NCI-H69 (cell line): ENCODE results near the gene NMNAT2.
A peak's percentile ranks its signal among the peaks of the same experiment; 100 is the strongest.

Experiments used
- DNase-seq: peaks from one replicate; lab custom pipeline; 2025; lab: John Stamatoyannopoulos, UW

The NMNAT2 gene

GRCh38 chr1:183365676-183366075 is 52.5 kb downstream of the NMNAT2 start:
- DNase-seq = peak; percentile 76

- no peak for DNase-seq
These were observed 53.1 kb downstream of the NMNAT2 start for GRCh38 chr1:183365093-183365492.

- DNase-seq = no peak
These were observed 54.2 kb downstream of the NMNAT2 start for GRCh38 chr1:183363972-183364371.

GRCh38 chr1:183361081-183361480 is 57.1 kb downstream of the NMNAT2 start:
- peak; percentile 84 for DNase-seq

GRCh38 chr1:183360473-183360872 is 57.7 kb downstream of the NMNAT2 start:
- DNase-seq = peak; percentile 41

- no peak for DNase-seq
These were observed 61.5 kb downstream of the NMNAT2 start for GRCh38 chr1:183356534-183357182.

GRCh38 chr1:183355797-183356196 is 62.4 kb downstream of the NMNAT2 start:
- DNase-seq = no peak

GRCh38 chr1:183355181-183355580 is 63.0 kb downstream of the NMNAT2 start:
- no peak for DNase-seq

GRCh38 chr1:183353597-183353996 is 64.6 kb downstream of the NMNAT2 start:
- DNase-seq = peak; percentile 71

- peak; percentile 96 for DNase-seq
These were observed 68.9 kb downstream of the NMNAT2 start for GRCh38 chr1:183349201-183349711.

- DNase-seq = no peak
These were observed 71.9 kb downstream of the NMNAT2 start for GRCh38 chr1:183346276-183346732.

- DNase-seq = peak; percentile 81
These were observed 78.5 kb downstream of the NMNAT2 start for GRCh38 chr1:183339556-183340167.

GRCh38 chr1:183331091-183331742 is 87.0 kb downstream of the NMNAT2 start:
- peak; percentile 97 for DNase-seq

- peak; percentile 91 for DNase-seq
These were observed 87.8 kb downstream of the NMNAT2 start for GRCh38 chr1:183330335-183330734.

GRCh38 chr1:183328371-183328770 is 89.8 kb downstream of the NMNAT2 start:
- DNase-seq = no peak

GRCh38 chr1:183327434-183328290 is 90.5 kb downstream of the NMNAT2 start:
- no peak for DNase-seq

- DNase-seq = no peak
These were observed 94.1 kb downstream of the NMNAT2 start for GRCh38 chr1:183323849-183324683.

GRCh38 chr1:183319606-183320005 is 98.6 kb downstream of the NMNAT2 start:
- DNase-seq = no peak

GRCh38 chr1:183319051-183319450 is 99.1 kb downstream of the NMNAT2 start:
- no peak for DNase-seq

- DNase-seq = peak; percentile 52
These were observed 99.7 kb downstream of the NMNAT2 start for GRCh38 chr1:183318433-183318832.
